Measurements from ENCODE around the gene PRKD1.

The PRKD1 gene

DNA sequence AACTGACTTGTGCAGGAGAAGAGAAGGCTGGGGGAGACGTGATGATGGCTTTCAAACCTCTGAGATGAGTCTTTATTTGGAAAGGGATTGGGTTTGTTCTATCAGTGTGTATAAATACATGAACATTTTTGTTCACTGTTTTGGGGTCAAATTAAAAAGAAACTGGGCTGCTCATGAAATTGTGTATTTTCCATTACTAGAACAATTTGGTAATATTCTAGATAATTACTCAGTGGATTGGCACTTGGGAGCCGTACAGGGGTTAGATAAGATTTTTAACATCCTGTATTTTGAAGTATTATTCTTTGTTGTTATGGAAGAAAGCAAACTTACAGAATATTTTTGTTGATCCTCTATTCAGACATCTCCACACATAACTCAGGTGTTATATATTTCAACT, 340.6 kb downstream of the PRKD1 start:
- DNase-seq, result no peak

DNA sequence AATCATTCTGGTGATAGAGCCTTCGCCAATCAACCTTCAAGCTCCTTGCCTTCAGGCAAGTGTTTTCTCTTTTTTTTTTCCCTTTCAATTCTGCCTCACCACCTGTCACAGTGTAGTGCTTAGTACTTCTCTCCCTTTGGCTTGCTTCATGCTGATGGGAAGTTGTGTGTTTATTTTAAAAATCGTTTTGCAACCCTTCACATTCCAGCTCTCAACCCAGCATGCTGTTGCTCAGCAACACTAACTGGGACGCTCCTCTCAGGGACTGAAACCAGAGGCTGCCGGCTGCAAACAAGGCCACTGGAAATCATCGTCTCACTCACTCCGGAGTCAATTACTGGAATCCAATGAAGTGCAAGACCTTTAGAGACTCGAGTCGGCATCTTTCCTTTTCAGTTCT, 342.7 kb downstream of the PRKD1 start:
- DNase-seq, result no peak

DNA sequence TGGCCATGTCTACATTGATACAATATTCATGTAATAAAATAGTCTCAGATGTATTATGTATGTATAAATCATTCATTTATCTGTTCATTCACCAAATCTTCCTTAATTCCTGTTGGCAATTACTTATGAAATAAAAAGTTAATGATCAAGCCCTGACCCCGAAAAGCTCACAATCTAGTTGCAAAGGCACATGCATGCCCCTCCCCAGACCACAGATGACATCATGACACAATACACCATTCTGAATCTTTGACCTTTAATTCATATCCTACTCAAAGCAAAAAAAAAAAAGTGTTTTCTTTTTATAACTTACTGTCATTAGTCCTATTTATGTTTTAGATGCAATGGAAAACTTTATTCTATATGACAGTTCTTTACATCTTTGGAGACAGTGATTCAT, 346.9 kb downstream of the PRKD1 start:
- no peak for DNase-seq

DNA sequence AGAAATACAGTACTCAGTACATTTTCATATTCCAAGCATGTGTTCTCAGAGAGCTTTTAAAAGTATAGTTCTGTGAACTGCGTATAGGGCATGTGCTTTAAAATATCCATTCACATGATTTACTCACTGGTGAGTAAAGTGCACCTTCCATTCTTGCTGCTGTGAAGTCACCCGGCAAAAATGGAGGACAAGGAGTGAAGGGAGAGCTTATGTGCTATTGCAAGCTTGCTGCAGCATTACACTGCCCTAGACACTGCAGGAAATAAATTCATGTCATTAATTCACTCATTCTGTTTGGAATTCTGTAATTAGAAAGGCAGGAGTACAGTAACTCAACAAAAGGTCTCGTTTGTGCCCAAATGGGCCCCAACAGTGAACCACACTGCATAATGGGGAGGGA, 347.8 kb downstream of the PRKD1 start:
- no peak for DNase-seq

DNA sequence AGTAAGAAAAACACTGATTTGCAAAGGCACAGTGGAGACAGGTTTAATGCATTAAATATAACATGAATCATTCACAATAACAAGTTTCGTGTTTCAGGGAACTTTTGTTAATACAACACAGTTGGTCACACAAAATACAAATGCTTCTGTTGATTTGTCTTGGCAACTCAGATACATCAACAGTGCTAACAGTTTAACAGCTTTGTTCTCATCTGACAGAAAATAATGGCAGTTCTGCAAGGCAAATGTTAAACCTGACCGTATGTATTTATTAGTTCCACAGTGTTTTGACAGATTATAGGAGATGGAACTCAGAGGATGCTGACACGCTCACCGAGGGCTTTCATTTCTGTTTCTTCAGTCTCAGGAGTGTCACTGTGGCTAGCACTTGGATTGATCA, 350.7 kb downstream of the PRKD1 start:
- no peak for DNase-seq

DNA sequence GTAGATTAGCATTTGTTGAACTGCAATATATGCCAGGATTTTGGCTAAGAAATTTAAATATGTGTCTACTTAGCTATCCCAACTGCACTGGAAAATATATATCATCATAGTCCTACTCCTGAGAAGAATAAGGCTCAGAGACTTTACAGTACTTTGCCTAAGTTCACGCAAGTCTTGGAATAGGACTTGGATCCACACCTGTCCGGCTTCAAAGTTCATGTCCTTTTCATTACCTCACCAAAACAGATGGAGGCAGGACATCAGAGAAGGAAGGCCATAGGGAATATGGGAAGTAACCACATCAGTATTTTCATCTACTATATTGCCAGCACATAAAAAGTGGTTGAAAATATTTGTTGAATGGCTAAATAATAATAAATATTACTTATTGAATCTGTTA, 358.5 kb downstream of the PRKD1 start:
- DNase-seq, result no peak

DNA sequence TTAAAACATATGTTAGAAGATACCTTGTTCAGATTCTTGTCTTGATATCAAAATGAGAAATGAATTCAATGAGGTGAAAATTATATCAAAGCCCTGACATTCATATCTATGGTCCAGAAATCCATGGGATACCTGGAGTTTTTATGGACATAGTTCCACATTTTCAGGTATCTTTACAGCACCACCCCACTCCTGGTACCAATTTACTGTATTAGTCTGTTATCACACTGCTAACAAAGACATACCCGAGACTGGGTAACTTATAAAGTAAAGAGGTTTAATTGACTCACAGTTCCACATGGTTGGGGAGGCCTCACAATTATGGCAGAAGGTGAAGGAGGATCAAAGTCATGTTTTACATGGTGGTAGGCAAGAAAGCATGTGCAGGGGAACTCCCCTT, 361.5 kb downstream of the PRKD1 start:
- no peak for DNase-seq

DNA sequence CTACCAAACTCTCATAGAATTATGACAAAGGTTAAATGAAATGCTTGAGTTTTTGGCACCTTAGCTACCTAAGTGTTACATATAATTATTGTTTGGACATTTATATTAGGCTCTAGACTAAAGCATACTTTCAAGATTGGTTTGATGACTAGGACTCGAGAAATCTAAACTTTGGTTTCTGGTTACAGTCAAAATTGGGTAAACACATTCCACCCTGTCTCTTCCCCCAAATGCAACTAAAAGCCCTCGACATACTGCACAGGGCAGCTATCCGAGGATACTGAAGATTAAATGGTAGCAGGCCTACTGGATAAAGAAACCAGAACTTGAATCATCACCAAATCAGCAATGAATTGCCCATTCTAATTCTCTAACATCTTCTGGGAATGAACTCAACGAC, 369.1 kb downstream of the PRKD1 start:
- DNase-seq, result no peak

DNA sequence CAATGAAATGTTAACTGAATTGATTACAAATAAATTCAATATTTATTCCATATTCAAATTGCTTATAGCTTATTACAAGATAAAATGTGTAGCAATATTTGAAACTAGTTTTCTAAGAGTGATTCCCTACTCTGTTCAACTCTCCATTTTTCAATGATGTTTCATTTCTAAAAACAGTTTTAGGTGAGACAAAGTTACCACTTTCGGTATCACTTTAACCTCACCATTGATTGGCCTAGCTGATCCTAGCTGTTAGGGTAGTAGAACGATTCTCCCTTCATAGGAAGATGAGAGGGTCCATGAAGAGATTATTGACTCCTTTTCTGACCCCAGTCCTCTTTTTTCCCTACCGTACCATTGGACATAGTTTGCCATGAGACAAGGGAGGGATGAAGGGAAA, 373.3 kb downstream of the PRKD1 start:
- no peak for DNase-seq

DNA sequence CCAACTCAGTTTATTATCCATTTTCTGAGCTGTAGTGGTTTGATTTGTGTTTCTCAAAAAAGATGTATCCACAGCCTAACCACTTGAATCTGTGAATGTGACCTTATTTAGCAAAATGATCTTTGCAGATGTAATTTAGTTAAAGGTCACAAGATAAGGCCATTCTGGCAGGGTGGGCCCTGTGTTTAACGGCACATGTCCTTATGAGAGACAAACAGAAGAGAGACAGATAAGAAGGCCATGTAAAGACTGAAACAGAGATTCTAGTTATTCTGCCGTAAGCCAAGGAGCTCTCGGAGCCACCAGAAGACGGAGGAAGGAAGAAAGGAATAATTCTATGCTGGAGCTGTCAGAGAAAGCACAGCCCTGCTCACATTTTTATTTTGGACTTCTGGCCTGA, 374.2 kb downstream of the PRKD1 start:
- no peak for DNase-seq

DNA sequence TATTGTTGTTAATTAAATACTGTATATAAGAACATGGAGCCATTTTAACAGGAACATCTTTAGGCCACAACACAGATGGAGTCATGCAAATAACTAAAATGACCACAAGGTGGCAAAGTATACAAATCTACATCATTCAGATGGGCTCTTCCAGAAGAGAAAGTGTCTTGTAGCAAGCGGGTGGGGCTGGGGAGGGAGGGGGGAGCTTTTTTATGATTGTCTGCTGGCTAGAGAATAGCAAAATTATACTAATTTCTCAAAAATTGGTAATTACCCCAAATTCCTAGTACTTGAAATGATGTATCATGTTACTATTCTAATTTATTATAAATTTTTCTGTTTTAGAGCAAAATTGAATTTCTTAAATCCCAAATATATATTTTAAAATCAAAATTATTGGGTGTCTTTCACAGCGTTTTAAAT, 378.7 kb downstream of the PRKD1 start:
- no peak for DNase-seq

DNA sequence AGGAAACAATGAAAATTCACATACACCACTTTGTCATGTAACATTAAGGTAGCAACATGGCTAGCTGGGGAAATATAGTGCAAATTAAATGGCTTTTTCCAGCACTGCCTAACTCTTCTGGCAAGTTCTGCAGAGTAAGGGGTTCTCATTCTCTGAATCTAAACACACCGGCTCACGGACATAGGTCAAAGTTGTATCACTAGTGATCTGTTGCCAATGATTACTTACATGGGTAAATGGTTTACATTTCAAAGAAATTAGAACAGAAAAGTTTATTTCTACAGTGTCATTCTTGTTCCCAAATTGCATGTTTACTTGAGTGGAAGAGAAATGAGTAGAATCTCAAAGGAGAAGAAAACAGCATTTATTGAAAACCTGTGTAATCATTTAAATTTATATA, 381.9 kb downstream of the PRKD1 start:
- DNase-seq, result no peak

DNA sequence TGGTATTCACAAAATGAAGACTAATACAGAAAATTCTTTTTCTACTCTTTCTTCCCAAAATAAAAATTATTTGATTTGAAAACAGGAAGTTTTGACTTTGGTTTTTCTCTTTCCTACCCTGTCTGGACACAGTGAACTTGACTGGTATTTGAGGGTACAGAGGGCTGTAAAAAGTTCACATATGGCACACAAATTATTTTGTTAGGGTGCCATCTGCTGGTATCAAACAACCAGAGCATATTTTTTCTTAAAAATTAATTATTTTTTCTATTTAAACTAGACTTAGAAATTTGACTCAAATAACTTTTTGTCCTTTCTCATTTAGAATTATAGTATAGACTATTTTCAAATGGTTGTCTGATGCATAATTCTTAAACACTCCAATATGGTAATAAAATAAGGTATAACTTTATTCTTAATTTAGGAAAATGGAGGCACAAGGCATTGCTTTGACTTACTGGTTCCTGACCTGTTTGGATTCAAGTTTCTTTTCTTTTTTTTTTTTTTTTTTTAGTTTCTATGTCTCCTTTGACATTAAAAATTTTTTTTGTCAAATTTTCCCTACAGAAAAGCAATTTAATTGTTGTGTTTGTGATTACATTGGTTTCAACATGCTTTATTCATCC, 390.6 kb downstream of the PRKD1 start:
- DNase-seq, result no peak

DNA sequence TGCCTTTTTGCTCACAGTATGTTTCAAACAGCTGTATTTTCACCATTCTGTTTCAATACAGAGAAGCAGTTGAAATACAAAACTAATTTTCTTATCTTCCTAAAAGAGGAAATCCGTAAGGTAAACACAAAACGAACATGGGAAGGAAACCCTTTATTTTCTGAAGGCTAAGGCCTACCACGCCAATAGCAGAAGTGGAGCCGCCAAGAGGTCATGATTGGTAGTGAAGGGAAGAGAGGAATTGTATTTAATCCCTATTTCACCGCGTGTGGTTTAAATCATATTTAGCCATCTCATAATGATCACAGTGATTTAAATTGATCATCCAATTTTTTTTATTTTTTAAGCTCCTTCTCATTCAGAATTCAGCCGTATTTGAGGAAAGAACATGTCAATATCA, 398.2 kb downstream of the PRKD1 start:
- DNase-seq, result no peak

DNA sequence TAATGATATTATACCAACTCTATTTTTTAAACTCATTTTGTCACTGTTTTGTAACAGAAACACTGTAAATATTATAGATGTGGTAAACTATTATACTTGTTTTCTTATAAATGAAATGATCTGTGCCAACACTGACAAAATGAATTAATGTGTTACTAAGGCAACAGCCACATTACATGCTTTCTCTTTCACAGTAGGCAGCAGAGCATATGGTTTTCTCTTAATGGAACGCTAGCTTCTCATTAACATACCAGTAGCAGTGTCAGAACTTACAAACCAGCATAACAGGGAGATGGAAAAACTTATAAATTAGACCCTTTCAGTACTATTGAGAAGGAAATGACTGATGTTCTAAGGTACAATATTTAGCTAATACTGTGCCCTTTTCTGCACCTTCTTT, 398.8 kb downstream of the PRKD1 start:
- DNase-seq, result no peak

DNA sequence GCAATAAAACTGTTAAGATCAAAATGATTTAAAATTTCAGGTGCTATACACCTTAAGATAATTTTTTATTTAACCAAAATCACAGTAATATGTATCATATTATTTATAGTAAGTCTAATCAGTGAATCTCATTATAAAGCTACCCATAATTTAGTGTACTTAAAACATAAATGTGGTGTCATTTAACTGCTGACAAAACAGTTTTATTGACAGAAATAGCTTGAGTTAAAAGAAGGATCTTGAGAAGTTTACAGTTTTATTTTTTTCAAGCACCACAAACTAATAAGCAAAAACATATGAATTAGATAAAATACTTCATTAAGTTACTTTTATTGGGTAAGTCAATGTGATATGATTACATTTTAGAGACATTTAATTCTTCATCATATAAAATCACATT, 400.4 kb downstream of the PRKD1 start:
- no peak for DNase-seq
